K562 (cell line): Measurements from ENCODE around the gene COX4I2. TPM values are rescaled to one million over a fixed set of nuclear protein-coding genes. Genes with fewer than 3 reads are reported as not detected.
A peak's percentile ranks its signal among the peaks of the same experiment; 100 is the strongest.

Experiments
- ATAC-seq: fragments of 200-7000 bp; cut with Tn5 transposase; 3 replicates; pipeline ENCODE4 v1.9.1; 2020; ENCODE audit warnings: moderate library complexity
- BruUV-seq: library from RNA; stranded (reverse); fragments of 400-500 nt; replicated peaks from 2 replicates; lab custom pipeline; 2021; lab: Mats Ljungman, UMichigan
- CTCF ChIA-PET: fragments of 300-600 bp; formaldehyde crosslinking; extraction: SDS; loops from one replicate; lab custom pipeline; 2021; ENCODE audit warnings: low intra/inter-chr PET ratio; lab: Yijun Ruan, JAX
- POLR2A ChIA-PET: fragments of 300-600, 350-650 bp; sonication (Branson Sonifier 250); formaldehyde crosslinking; extraction: SDS; loops from one replicate; lab custom pipeline; 2021; ENCODE audit warnings: antibody characterized with exemption, inconsistent platforms; lab: Yijun Ruan, JAX
- DNase-seq, 4 experiments: peaks; one replicate each; pipeline versions ENCODE4 v3.0.0 to v3.0.0-alpha.2; 2011 to 2018; ENCODE audit warnings: low spot score in 3 of 4, mixed read lengths in 3 of 4; ENCODE audit errors: extremely low read depth in 1 of 4
- FAIRE-seq: peaks from 2 replicates; lab custom pipeline; 2011; peaks lifted over from hg19 to GRCh38; lab: Jason Lieb, UNC
- H2AFZ ChIP-seq: 2 replicates; pipeline ENCODE4 v1.6.0; 2011; ENCODE audit warnings: low read depth, low read length, control low read depth, inconsistent platforms
- H3K27ac ChIP-seq: fragments of 200-600 bp; 3 replicates; pipeline ENCODE4 v1.8.0; 2011; ENCODE audit warnings: low read depth, mild to moderate bottlenecking, control low read depth, inconsistent platforms, low read length, moderate library complexity, mixed read lengths; ENCODE audit errors: extremely low read depth
- H3K27me3 ChIP-seq, 2 experiments: fragments of 300-600 bp in 1 of 2; 2 replicates in 1 of 2; 3 replicates in 1 of 2; pipeline versions ENCODE4 v1.6.0 to v1.8.0; 2011; ENCODE audit warnings: inconsistent platforms in 2 of 2, low read length in 2 of 2, mild to moderate bottlenecking in 1 of 2, mixed read lengths in 1 of 2, moderate library complexity in 1 of 2; ENCODE audit not compliant: control insufficient read depth in 2 of 2, insufficient read depth in 2 of 2
- H3K36me3 ChIP-seq: fragments of 300-600 bp; 3 replicates; pipeline ENCODE4 v1.8.0; 2011; ENCODE audit warnings: mild to moderate bottlenecking, low read length, inconsistent platforms; ENCODE audit not compliant: control insufficient read depth, insufficient read depth
- H3K4me1 ChIP-seq, 2 experiments: fragments of 200-600 bp in 1 of 2; replicated peaks in 1 of 2; 2 replicates in 1 of 2; 3 replicates in 1 of 2; pipeline versions ENCODE4 v1.5.1 to v1.8.0; 2011; ENCODE audit warnings: inconsistent platforms in 2 of 2, low read length in 2 of 2, mild to moderate bottlenecking in 1 of 2, mixed read lengths in 1 of 2, moderate library complexity in 1 of 2; ENCODE audit not compliant: control insufficient read depth in 2 of 2, insufficient read depth in 2 of 2
- H3K4me2 ChIP-seq: 2 replicates; pipeline ENCODE4 v1.6.1; 2011; ENCODE audit warnings: low read length, control low read depth, inconsistent platforms, mixed read lengths; ENCODE audit not compliant: insufficient read depth
- H3K4me3 ChIP-seq: fragments of 200-600 bp; sonication (generic), shearing (Covaris generic); 2 replicates; pipeline ENCODE4 v1.5.1; 2016; ENCODE audit warnings: control low read depth, inconsistent platforms
- H3K79me2 ChIP-seq: fragments of 200-600 bp; 3 replicates; pipeline ENCODE4 v1.8.0; 2011; ENCODE audit warnings: low read length, inconsistent platforms; ENCODE audit not compliant: control insufficient read depth, insufficient read depth
- H3K9ac ChIP-seq, 2 experiments: 2 replicates each; pipeline versions ENCODE4 v1.6.0 to v1.6.1; 2011; ENCODE audit warnings: low read depth in 2 of 2, low read length in 2 of 2, control low read depth in 1 of 2, inconsistent platforms in 1 of 2, mild to moderate bottlenecking in 1 of 2, mixed read lengths in 1 of 2; ENCODE audit not compliant: insufficient read depth in 1 of 2
- H3K9me1 ChIP-seq: one replicate; pipeline ENCODE4 v1.6.0; 2011; ENCODE audit warnings: inconsistent platforms, mild to moderate bottlenecking, low read length, moderate library complexity; ENCODE audit not compliant: control insufficient read depth, insufficient read depth
- H3K9me3 ChIP-seq: replicated peaks from 2 replicates; pipeline ENCODE4 v1.5.1; 2011; ENCODE audit warnings: low read depth, low read length, inconsistent platforms; ENCODE audit not compliant: control insufficient read depth, insufficient read depth
- H4K20me1 ChIP-seq: replicated peaks from 2 replicates; pipeline ENCODE4 v1.6.1; 2011; ENCODE audit warnings: low read length, inconsistent platforms, mixed read lengths; ENCODE audit not compliant: control insufficient read depth, insufficient read depth
- DMBX1 ChIP-seq: fragments of 250-450 bp; sonication (Bioruptor Pico); IDR thresholded peaks from 2 replicates; pipeline ENCODE4 v1.8.0; 2022; ENCODE audit warnings: inconsistent platforms, mild to moderate bottlenecking, moderate library complexity, borderline replicate concordance
- NR2C1 ChIP-seq, 2 experiments: fragments of 450-650 bp; IDR thresholded peaks; 2 replicates each; pipeline ENCODE4 v1.6.1; 2017; ENCODE audit warnings: mild to moderate bottlenecking in 2 of 2, antibody characterized with exemption in 1 of 2, inconsistent platforms in 1 of 2, missing compliant biosample characterization in 1 of 2, missing genetic modification characterization in 1 of 2
- NR4A1 ChIP-seq, 2 experiments: fragments of 250-450 bp in 1 of 2; fragments of 450-650 bp in 1 of 2; sonication (Bioruptor Pico) in 1 of 2; IDR thresholded peaks; 2 replicates each; pipeline versions ENCODE4 v1.4.0 to v1.6.1; 2016 to 2020; ENCODE audit warnings: mild to moderate bottlenecking in 2 of 2, missing compliant biosample characterization in 1 of 2, missing genetic modification characterization in 1 of 2, moderate library complexity in 1 of 2
- SUPT5H ChIP-seq: fragments of 450-650 bp; IDR thresholded peaks from 2 replicates; pipeline ENCODE4 v1.6.1; 2016
- WGBS: fragments of 100-300 bp; shearing (Covaris generic); methylation state at CpG from one replicate; pipeline ENCODE4 v1.1.6; 2016; ENCODE audit warnings: low coverage, mixed read lengths; ENCODE audit not compliant: insufficient coverage; ENCODE audit errors: missing lambda C conversion rate; 5-methylcytosine and 5-hydroxymethylcytosine counted together
- in situ Hi-C: fragments of 300-500 bp; cut with MboI; formaldehyde crosslinking; loops from 4 replicates; pipeline ENCODE4 v1.15.0; 2018; ENCODE audit warnings: inconsistent platforms, mixed read lengths
- intact Hi-C: fragments of 100-400 bp; cut with micrococcal nuclease; formaldehyde crosslinking; loops from 2 replicates; pipeline ENCODE4 v1.14.2; 2022
- polyA plus RNA-seq, 8 experiments: library from polyadenylated mRNA; depleted of rRNA in 4 of 8; stranded (reverse) in 5 of 8; unstranded in 3 of 8; fragments of >200 nt; fragmentation: Nextera tagmentation in 2 of 8; fragmentation: Illumina TruSeq in 1 of 8; extraction: Ambion mirVana in 2 of 8; extraction: Trizol in 1 of 8; gene quantifications; 2 replicates each; pipeline versions ENCODE4 v1.2.1 to v1.2.3, GENCODE V29; 2011 to 2014; ENCODE audit warnings: inconsistent platforms in 1 of 8, missing spikeins in 1 of 8
- total RNA-seq, 7 experiments: library from RNA; depleted of rRNA in 6 of 7; stranded (reverse); fragments of >200 nt in 6 of 7; fragmentation: Illumina TruSeq in 2 of 7; extraction: Trizol in 2 of 7; gene quantifications; 2 replicates each; pipeline versions ENCODE4 v1.2.1 to v1.2.3, GENCODE V29; 2011 to 2021; ENCODE audit warnings: low replicate concordance in 1 of 7
- TF ChIP-seq, protein P1 (sequence below), 2 experiments: fragments of 150-350 bp in 1 of 2; IDR thresholded peaks; 2 replicates each; pipeline ENCODE4 v1.6.1; 2012 to 2016; ENCODE audit warnings: low read depth in 2 of 2, low read length in 2 of 2, mild to moderate bottlenecking in 1 of 2, moderate library complexity in 1 of 2
- TF ChIP-seq, protein P2 (sequence below): fragments of 450-650 bp; IDR thresholded peaks from 2 replicates; pipeline ENCODE4 v1.6.1; 2016
- TF ChIP-seq, protein P3 (sequence below): fragments of 200-800 bp; sonication (Bioruptor generic); IDR thresholded peaks from 2 replicates; pipeline ENCODE4 v1.6.1; 2017; ENCODE audit warnings: missing genetic modification characterization, missing compliant biosample characterization
- TF ChIP-seq, protein P4 (sequence below): fragments of 450-650 bp; IDR thresholded peaks from 2 replicates; pipeline ENCODE4 v1.6.1; 2017; ENCODE audit warnings: antibody characterized with exemption, mild to moderate bottlenecking

COX4I2 gene
- total and polyA plus RNA-seq, 9 of the 15 experiments (the other 6 are each of a cell fraction or from before 2014, with no cell fraction given), result not detected

DNA sequence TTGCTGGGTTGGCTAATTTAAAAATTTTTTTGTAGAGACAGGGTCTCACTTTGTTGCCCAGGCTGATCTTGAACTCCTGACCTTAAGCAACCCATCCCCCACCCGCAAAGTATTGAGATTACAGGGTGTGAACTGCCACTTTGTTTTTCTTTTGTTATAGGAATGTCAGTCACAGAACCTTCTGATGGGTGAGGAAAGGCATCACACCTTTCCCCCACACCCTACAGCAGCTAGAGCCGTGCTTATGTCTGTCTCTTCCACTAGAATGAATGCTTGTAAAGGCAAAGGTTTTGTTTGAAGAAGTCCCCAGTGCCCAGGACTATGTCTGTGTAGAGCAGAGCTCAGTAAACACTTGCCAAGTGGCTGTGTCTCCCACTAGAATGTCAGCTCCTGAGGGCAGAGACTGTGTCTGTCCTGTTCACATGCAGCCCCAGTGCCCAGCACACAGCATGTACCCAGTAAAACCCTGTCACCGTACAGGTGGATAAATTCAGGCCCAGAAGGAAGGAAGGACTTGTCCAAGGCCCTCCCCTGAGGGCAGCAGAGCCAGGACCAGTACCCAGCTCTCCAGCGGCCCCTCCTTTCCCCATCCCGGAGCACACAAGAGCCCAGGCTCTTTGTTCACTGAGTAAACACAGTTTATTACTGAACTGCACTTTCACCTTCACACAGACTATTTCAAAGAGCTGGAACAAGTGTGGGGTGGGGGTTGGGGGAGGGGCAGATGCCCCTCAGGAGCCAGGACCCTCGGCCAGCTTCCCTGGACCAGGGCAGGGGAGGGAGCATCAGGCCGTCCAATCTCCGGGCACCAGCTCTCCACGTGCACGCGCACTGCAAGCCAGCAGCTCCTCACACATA is 26.4 kb downstream of the COX4I2 start:
- FAIRE-seq (peak; percentile 68), DNase-seq (peak in 1 of 4 experiments; percentile 38), ATAC-seq (no peak)
- Histone ChIP-seq H3K4me3 (no peak overlapping the region), H3K27ac (peak overlapping the region; percentile 67), H3K36me3 (peaks cover 53% of the 10 kb centered on the region), H3K4me2 (no peak overlapping the region), H3K79me2 (peaks cover 49% of the 10 kb centered on the region), H3K9ac (peak overlapping the region in 1 of 2 experiments; percentile 88; a peak in 2 of 4 replicates), H3K9me3 (no peaks in the 10 kb centered on the region), H2AFZ (no peak overlapping the region), H3K4me1 (peaks cover 68 to 70% of the 10 kb centered on the region in 2 experiments), H4K20me1 (no peaks in the 10 kb centered on the region), H3K9me1 (no peaks in the 10 kb centered on the region), H3K27me3 (no peaks in the 10 kb centered on the region)
- intact Hi-C loops (no loop called here), in situ Hi-C loops (loop anchor here (10.0 kb wide), 1 partner anchor 61 kb away; the partner anchor contains the start of gene BCL2L1)
- 64% methylated on average over 9 of the region's 11 CpGs for WGBS
- BruUV-seq, result no TSS peak
- ChIA-PET POLR2A (interaction anchor here (0.5 to 2.3 kb wide), 5 partner anchors 11 to 173 kb away, joined by 3 to 18 read pairs (median 4); no protein-coding TSS in a partner anchor), CTCF (no interaction called here)
- TF ChIP-seq, protein P1, sequence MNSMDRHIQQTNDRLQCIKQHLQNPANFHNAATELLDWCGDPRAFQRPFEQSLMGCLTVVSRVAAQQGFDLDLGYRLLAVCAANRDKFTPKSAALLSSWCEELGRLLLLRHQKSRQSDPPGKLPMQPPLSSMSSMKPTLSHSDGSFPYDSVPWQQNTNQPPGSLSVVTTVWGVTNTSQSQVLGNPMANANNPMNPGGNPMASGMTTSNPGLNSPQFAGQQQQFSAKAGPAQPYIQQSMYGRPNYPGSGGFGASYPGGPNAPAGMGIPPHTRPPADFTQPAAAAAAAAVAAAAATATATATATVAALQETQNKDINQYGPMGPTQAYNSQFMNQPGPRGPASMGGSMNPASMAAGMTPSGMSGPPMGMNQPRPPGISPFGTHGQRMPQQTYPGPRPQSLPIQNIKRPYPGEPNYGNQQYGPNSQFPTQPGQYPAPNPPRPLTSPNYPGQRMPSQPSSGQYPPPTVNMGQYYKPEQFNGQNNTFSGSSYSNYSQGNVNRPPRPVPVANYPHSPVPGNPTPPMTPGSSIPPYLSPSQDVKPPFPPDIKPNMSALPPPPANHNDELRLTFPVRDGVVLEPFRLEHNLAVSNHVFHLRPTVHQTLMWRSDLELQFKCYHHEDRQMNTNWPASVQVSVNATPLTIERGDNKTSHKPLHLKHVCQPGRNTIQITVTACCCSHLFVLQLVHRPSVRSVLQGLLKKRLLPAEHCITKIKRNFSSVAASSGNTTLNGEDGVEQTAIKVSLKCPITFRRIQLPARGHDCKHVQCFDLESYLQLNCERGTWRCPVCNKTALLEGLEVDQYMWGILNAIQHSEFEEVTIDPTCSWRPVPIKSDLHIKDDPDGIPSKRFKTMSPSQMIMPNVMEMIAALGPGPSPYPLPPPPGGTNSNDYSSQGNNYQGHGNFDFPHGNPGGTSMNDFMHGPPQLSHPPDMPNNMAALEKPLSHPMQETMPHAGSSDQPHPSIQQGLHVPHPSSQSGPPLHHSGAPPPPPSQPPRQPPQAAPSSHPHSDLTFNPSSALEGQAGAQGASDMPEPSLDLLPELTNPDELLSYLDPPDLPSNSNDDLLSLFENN (IDR thresholded peaks at IDR 0.05; ENCODE audit: low read depth in 2 of 2, low read length in 2 of 2), result no peak
- peak; percentile 28; the same call in 1 of the 2 replicates for TF ChIP-seq NR2C1 (IDR thresholded peaks at IDR 0.05)
- no peak for TF ChIP-seq NR2C1 (tag; IDR thresholded peaks at IDR 0.05)
- TF ChIP-seq, protein P2, sequence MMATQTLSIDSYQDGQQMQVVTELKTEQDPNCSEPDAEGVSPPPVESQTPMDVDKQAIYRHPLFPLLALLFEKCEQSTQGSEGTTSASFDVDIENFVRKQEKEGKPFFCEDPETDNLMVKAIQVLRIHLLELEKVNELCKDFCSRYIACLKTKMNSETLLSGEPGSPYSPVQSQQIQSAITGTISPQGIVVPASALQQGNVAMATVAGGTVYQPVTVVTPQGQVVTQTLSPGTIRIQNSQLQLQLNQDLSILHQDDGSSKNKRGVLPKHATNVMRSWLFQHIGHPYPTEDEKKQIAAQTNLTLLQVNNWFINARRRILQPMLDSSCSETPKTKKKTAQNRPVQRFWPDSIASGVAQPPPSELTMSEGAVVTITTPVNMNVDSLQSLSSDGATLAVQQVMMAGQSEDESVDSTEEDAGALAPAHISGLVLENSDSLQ, result peak; percentile 31; the same call in 1 of the 2 replicates
- TF ChIP-seq, protein P3, sequence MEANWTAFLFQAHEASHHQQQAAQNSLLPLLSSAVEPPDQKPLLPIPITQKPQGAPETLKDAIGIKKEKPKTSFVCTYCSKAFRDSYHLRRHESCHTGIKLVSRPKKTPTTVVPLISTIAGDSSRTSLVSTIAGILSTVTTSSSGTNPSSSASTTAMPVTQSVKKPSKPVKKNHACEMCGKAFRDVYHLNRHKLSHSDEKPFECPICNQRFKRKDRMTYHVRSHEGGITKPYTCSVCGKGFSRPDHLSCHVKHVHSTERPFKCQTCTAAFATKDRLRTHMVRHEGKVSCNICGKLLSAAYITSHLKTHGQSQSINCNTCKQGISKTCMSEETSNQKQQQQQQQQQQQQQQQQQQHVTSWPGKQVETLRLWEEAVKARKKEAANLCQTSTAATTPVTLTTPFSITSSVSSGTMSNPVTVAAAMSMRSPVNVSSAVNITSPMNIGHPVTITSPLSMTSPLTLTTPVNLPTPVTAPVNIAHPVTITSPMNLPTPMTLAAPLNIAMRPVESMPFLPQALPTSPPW, result peak; percentile 15; the same call in 1 of the 2 replicates
- TF ChIP-seq, protein P4, sequence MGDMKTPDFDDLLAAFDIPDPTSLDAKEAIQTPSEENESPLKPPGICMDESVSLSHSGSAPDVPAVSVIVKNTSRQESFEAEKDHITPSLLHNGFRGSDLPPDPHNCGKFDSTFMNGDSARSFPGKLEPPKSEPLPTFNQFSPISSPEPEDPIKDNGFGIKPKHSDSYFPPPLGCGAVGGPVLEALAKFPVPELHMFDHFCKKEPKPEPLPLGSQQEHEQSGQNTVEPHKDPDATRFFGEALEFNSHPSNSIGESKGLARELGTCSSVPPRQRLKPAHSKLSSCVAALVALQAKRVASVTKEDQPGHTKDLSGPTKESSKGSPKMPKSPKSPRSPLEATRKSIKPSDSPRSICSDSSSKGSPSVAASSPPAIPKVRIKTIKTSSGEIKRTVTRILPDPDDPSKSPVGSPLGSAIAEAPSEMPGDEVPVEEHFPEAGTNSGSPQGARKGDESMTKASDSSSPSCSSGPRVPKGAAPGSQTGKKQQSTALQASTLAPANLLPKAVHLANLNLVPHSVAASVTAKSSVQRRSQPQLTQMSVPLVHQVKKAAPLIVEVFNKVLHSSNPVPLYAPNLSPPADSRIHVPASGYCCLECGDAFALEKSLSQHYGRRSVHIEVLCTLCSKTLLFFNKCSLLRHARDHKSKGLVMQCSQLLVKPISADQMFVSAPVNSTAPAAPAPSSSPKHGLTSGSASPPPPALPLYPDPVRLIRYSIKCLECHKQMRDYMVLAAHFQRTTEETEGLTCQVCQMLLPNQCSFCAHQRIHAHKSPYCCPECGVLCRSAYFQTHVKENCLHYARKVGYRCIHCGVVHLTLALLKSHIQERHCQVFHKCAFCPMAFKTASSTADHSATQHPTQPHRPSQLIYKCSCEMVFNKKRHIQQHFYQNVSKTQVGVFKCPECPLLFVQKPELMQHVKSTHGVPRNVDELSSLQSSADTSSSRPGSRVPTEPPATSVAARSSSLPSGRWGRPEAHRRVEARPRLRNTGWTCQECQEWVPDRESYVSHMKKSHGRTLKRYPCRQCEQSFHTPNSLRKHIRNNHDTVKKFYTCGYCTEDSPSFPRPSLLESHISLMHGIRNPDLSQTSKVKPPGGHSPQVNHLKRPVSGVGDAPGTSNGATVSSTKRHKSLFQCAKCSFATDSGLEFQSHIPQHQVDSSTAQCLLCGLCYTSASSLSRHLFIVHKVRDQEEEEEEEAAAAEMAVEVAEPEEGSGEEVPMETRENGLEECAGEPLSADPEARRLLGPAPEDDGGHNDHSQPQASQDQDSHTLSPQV, result peak; percentile 71
- no peak for TF ChIP-seq NR4A1 (CRISPR knock-in tag; IDR thresholded peaks at IDR 0.05)
- TF ChIP-seq NR4A1 (tag; IDR thresholded peaks at IDR 0.05), result no peak
- TF ChIP-seq DMBX1, result peak; percentile 28; the same call in 1 of the 2 replicates
- TF ChIP-seq SUPT5H, result peak; percentile 12; the same call in 1 of the 2 replicates
